Measurements from ENCODE around the gene ECE1. TPM values are rescaled to one million over a fixed set of nuclear protein-coding genes. Genes with fewer than 3 reads are reported as not detected.
A peak's percentile ranks its signal among the peaks of the same experiment; 100 is the strongest.

ECE1 gene
- total RNA-seq, 1 donor from 2014 or later: 209 TPM

DNA sequence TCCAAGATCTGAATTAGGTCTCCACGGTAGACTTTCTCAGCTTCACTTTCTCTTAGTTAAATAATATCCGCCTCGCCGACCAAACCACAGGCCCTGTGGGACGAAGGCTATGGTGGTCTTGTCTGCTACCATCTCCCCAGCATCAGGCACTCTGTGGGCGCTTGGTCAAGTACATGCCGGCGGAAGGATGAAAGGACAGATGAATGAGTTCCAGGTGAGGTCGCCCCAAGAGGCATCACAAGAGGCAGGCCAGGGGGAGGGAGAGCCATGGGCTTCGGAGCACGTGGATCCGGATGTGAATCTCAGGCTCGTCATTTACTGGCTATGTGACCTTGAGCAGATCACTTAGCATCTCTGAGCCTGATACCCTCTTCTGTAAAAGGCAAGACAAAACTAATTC, 33.5 kb downstream of the ECE1 start:
- Mint-ChIP-seq H3K4me3 (no peak overlapping the region), H3K4me1 (peaks cover 34% of the 10 kb centered on the region), H3K9me3 (no peaks in the 10 kb centered on the region), H3K36me3 (ENCODE audit: low read depth) (peaks cover 88% of the 10 kb centered on the region), H3K27me3 (no peaks in the 10 kb centered on the region), H3K27ac (peak overlapping the region; percentile 16)
- intact Hi-C loops (cut with micrococcal nuclease): loop anchor here (10.0 kb wide), 4 partner anchors 188 to 398 kb away; partner anchors contain the start of gene NBPF3
- TF ChIP-seq, protein P1, sequence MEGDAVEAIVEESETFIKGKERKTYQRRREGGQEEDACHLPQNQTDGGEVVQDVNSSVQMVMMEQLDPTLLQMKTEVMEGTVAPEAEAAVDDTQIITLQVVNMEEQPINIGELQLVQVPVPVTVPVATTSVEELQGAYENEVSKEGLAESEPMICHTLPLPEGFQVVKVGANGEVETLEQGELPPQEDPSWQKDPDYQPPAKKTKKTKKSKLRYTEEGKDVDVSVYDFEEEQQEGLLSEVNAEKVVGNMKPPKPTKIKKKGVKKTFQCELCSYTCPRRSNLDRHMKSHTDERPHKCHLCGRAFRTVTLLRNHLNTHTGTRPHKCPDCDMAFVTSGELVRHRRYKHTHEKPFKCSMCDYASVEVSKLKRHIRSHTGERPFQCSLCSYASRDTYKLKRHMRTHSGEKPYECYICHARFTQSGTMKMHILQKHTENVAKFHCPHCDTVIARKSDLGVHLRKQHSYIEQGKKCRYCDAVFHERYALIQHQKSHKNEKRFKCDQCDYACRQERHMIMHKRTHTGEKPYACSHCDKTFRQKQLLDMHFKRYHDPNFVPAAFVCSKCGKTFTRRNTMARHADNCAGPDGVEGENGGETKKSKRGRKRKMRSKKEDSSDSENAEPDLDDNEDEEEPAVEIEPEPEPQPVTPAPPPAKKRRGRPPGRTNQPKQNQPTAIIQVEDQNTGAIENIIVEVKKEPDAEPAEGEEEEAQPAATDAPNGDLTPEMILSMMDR (IDR thresholded peaks at IDR 0.05): no peak
- ChIA-PET CTCF (interaction anchor here (3.3 to 7.3 kb wide), 3 partner anchors 14 to 110 kb away, joined by 14 to 247 read pairs (median 46); no protein-coding TSS in a partner anchor), POLR2A (interaction anchor here (0.8 to 3.4 kb wide), 2 partner anchors 87 to 89 kb away, joined by 6 to 14 read pairs; no protein-coding TSS in a partner anchor)
- ATAC-seq (ENCODE audit: low read depth) (no peak), DNase-seq (no peak)

DNA sequence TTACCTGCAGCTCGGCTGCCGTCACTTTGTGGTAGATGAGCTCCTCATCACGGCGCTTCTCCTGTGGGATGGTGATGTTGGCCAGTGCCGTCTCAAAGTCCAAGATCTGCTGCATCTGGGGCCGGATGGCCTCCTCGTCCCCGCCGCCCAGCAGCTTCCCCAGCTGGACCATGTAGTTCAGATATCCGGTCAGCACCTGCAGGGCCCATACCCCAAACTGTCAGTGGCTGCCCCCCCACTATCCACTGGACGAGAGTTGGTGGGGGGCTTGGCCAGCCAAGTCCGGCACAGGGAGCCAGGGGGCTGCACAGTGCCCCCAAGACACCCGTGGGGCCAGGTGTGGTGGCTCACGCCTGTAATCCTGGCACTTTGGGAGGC, 34.3 kb downstream of the ECE1 start:
- Mint-ChIP-seq H3K27me3 (no peaks in the 10 kb centered on the region), H3K36me3 (ENCODE audit: low read depth) (peaks cover 88% of the 10 kb centered on the region), H3K27ac (no peak overlapping the region), H3K4me1 (peaks cover 25% of the 10 kb centered on the region), H3K4me3 (no peak overlapping the region), H3K9me3 (no peaks in the 10 kb centered on the region)
- ChIA-PET CTCF (interaction anchor here (0.7 to 7.3 kb wide), 17 partner anchors 14 to 402 kb away, joined by 3 to 247 read pairs (median 8); partner anchors contain the start of gene ECE1), POLR2A (interaction anchor here (0.6 to 3.6 kb wide), 6 partner anchors 35 to 112 kb away, joined by 3 to 38 read pairs (median 10); no protein-coding TSS in a partner anchor)
- no peak for DNase-seq
- intact Hi-C loops (cut with micrococcal nuclease): loop anchor here (1.0 to 10.0 kb wide), 8 partner anchors 14 to 399 kb away; partner anchors contain the start of gene NBPF3
- ATAC-seq (ENCODE audit: low read depth): no peak
- TF ChIP-seq, protein P1 (IDR thresholded peaks at IDR 0.05): no peak

DNA sequence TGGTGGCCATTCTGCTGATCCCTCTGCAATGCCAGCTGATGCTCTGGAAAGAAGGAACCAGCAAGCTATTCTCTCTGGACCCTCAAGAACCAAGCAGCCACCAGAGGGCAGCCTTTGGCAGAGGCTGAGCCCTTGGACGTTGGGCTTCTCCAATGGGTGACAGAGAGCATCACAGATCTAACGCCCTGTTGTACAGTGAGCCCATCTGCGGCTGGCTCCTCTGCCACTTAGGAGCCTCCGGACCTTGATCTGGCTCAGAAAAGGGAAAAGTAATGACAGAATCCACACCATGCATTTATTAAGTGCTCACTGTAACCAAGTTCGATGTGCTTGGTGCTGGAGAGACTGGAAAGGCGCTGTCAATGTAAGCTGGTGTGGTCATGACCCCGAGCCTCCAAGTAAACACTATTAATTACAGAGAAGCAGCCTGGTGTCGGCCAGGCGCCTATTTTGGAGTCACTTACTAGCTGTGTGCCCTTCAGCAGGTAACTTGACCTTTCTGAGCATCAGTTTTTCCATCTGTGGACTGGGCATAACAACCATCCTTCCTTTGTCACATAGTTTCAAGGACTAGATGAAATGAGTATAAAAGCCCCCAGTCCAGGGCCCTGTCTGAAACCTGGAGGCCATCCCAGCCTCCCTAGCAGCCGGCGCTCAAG, 34.9 kb downstream of the ECE1 start:
- ChIA-PET CTCF (interaction anchor here (0.6 to 7.3 kb wide), 25 partner anchors 15 to 1859 kb away, joined by 3 to 247 read pairs (median 6); partner anchors contain the start of gene ECE1), POLR2A (interaction anchor here (0.6 to 3.6 kb wide), 7 partner anchors 36 to 112 kb away, joined by 3 to 38 read pairs (median 7); no protein-coding TSS in a partner anchor)
- peaks cover 24% of the 10 kb centered on the region for H3K4me1 Mint-ChIP-seq
- peak; percentile 79 for ATAC-seq (ENCODE audit: low read depth)
- H3K36me3 Mint-ChIP-seq (ENCODE audit: low read depth): peaks cover 88% of the 10 kb centered on the region
- no peaks in the 10 kb centered on the region for H3K9me3 Mint-ChIP-seq
- H3K4me3 Mint-ChIP-seq: no peak overlapping the region
- H3K27ac Mint-ChIP-seq: peak overlapping the region; percentile 69
- intact Hi-C loops (cut with micrococcal nuclease): loop anchor here (1.0 to 10.0 kb wide), 8 partner anchors 15 to 399 kb away; partner anchors contain the start of gene NBPF3
- peak; percentile 66 for DNase-seq
- H3K27me3 Mint-ChIP-seq: no peaks in the 10 kb centered on the region
- TF ChIP-seq, protein P1 (IDR thresholded peaks at IDR 0.05): no peak

GRCh38 chr1:21254335-21254951, 35.8 kb downstream of the ECE1 start:
- H3K9me3 Mint-ChIP-seq: no peaks in the 10 kb centered on the region
- no peaks in the 10 kb centered on the region for H3K27me3 Mint-ChIP-seq
- H3K27ac Mint-ChIP-seq: peak overlapping the region; percentile 69
- ChIA-PET CTCF (interaction anchor here (0.6 to 7.3 kb wide), 23 partner anchors 16 to 558 kb away, joined by 3 to 247 read pairs (median 8); partner anchors contain the start of gene ECE1), POLR2A (interaction anchor here (0.7 to 3.6 kb wide), 10 partner anchors 16 to 113 kb away, joined by 3 to 38 read pairs (median 5); no protein-coding TSS in a partner anchor)
- H3K4me3 Mint-ChIP-seq: no peak overlapping the region
- peaks cover 86% of the 10 kb centered on the region for H3K36me3 Mint-ChIP-seq (ENCODE audit: low read depth)
- peaks cover 24% of the 10 kb centered on the region for H3K4me1 Mint-ChIP-seq
- ATAC-seq (ENCODE audit: low read depth) (peak; percentile 27), DNase-seq (no peak)
- TF ChIP-seq, protein P1 (IDR thresholded peaks at IDR 0.05): no peak
- intact Hi-C loops (cut with micrococcal nuclease): loop anchor here (1.0 to 10.0 kb wide), 5 partner anchors 22 to 400 kb away; partner anchors contain the start of gene NBPF3
